ENCODE results near the gene TM4SF20.

The TM4SF20 gene

GRCh38 chr2:227368574-227368973 is 10.5 kb downstream of the TM4SF20 start:
- Histone ChIP-seq H3K79me2 (ENCODE audit: insufficient read depth, low read length) (no peaks in the 10 kb centered on the region), H3K27ac (ENCODE audit: low read depth, low read length, poor library complexity, severe bottlenecking) (no peak overlapping the region), H3K4me3 (ENCODE audit: low read depth, low read length, poor library complexity, severe bottlenecking) (no peak overlapping the region), H3F3A (ENCODE audit: insufficient read depth, low read length) (no peaks in the 10 kb centered on the region), H3K9ac (ENCODE audit: low read length) (no peak overlapping the region), H2AFZ (ENCODE audit: low read length) (no peak overlapping the region), H3K27me3 (ENCODE audit: insufficient read depth, low read length) (no peaks in the 10 kb centered on the region), H3K9me3 (ENCODE audit: low read length) (no peaks in the 10 kb centered on the region), H3K4me2 (ENCODE audit: low read length) (no peak overlapping the region), H3K4me1 (ENCODE audit: insufficient read depth, low read length, severe bottlenecking) (no peaks in the 10 kb centered on the region), H3K9me2 (ENCODE audit: low read depth, low read length) (no peaks in the 10 kb centered on the region), H4K20me1 (ENCODE audit: insufficient read depth, low read length) (no peaks in the 10 kb centered on the region), H3K36me3 (ENCODE audit: insufficient read depth, low read length) (no peaks in the 10 kb centered on the region)
- no peak for TF ChIP-seq EZH2 (IDR thresholded peaks at IDR 0.05; ENCODE audit: borderline replicate concordance, low read length)
- TF ChIP-seq CTCF (IDR thresholded peaks at IDR 0.05; ENCODE audit: low read length) = no peak

- H3K4me1 ChIP-seq (ENCODE audit: insufficient read depth, low read length, severe bottlenecking) = no peaks in the 10 kb centered on the region
- no peak overlapping the region for H2AFZ ChIP-seq (ENCODE audit: low read length)
- no peak overlapping the region for H3K4me3 ChIP-seq (ENCODE audit: low read depth, low read length, poor library complexity, severe bottlenecking)
- H3K9me3 ChIP-seq (ENCODE audit: low read length) = no peaks in the 10 kb centered on the region
- H3K36me3 ChIP-seq (ENCODE audit: insufficient read depth, low read length) = no peaks in the 10 kb centered on the region
- H3F3A ChIP-seq (ENCODE audit: insufficient read depth, low read length) = no peaks in the 10 kb centered on the region
- no peak overlapping the region for H3K4me2 ChIP-seq (ENCODE audit: low read length)
- no peaks in the 10 kb centered on the region for H3K9me2 ChIP-seq (ENCODE audit: low read depth, low read length)
- no peak for TF ChIP-seq EZH2 (IDR thresholded peaks at IDR 0.05; ENCODE audit: borderline replicate concordance, low read length)
- no peak for TF ChIP-seq CTCF (IDR thresholded peaks at IDR 0.05; ENCODE audit: low read length)
- H3K27me3 ChIP-seq (ENCODE audit: insufficient read depth, low read length) = no peaks in the 10 kb centered on the region
- no peak overlapping the region for H3K9ac ChIP-seq (ENCODE audit: low read length)
- H3K79me2 ChIP-seq (ENCODE audit: insufficient read depth, low read length) = no peaks in the 10 kb centered on the region
- H4K20me1 ChIP-seq (ENCODE audit: insufficient read depth, low read length) = no peaks in the 10 kb centered on the region
- H3K27ac ChIP-seq (ENCODE audit: low read depth, low read length, poor library complexity, severe bottlenecking) = no peak overlapping the region
Measured at GRCh38 chr2:227367427-227367795, 11.7 kb downstream of the TM4SF20 start.

- H3K36me3 ChIP-seq (ENCODE audit: insufficient read depth, low read length) = no peaks in the 10 kb centered on the region
- H3K4me1 ChIP-seq (ENCODE audit: insufficient read depth, low read length, severe bottlenecking) = no peaks in the 10 kb centered on the region
- H3K9me2 ChIP-seq (ENCODE audit: low read depth, low read length) = no peaks in the 10 kb centered on the region
- no peak overlapping the region for H3K4me2 ChIP-seq (ENCODE audit: low read length)
- no peaks in the 10 kb centered on the region for H3K9me3 ChIP-seq (ENCODE audit: low read length)
- H3K27me3 ChIP-seq (ENCODE audit: insufficient read depth, low read length) = no peaks in the 10 kb centered on the region
- no peak for TF ChIP-seq EZH2 (IDR thresholded peaks at IDR 0.05; ENCODE audit: borderline replicate concordance, low read length)
- TF ChIP-seq CTCF (IDR thresholded peaks at IDR 0.05; ENCODE audit: low read length) = no peak
- H3K79me2 ChIP-seq (ENCODE audit: insufficient read depth, low read length) = no peaks in the 10 kb centered on the region
- H3K27ac ChIP-seq (ENCODE audit: low read depth, low read length, poor library complexity, severe bottlenecking) = no peak overlapping the region
- no peaks in the 10 kb centered on the region for H4K20me1 ChIP-seq (ENCODE audit: insufficient read depth, low read length)
- H2AFZ ChIP-seq (ENCODE audit: low read length) = no peak overlapping the region
- H3K9ac ChIP-seq (ENCODE audit: low read length) = no peak overlapping the region
- H3K4me3 ChIP-seq (ENCODE audit: low read depth, low read length, poor library complexity, severe bottlenecking) = no peak overlapping the region
- H3F3A ChIP-seq (ENCODE audit: insufficient read depth, low read length) = no peaks in the 10 kb centered on the region
Measured at GRCh38 chr2:227366769-227367426, 12.2 kb downstream of the TM4SF20 start.
